Fibroblast of villous mesenchyme (primary cell): ENCODE data around the gene SNX9. TPM values are rescaled to one million over a fixed set of nuclear protein-coding genes. Genes with fewer than 3 reads are reported as not detected.
A peak's percentile ranks its signal among the peaks of the same experiment; 100 is the strongest.

Source experiments
- DNase-seq: peaks from one replicate; pipeline ENCODE4 v3.0.0-alpha.2; 2010; ENCODE audit warnings: low read depth
- H3K4me3 ChIP-seq: 2 replicates; pipeline ENCODE4 v1.5.1; 2011; ENCODE audit warnings: low read depth, mild to moderate bottlenecking, low read length
- total RNA-seq: library from RNA; depleted of rRNA; stranded (reverse); fragments of >200 nt; gene quantifications from 2 replicates; pipeline ENCODE4 v1.2.3, GENCODE V29; 2012
- TF ChIP-seq, protein P1 (sequence below): IDR thresholded peaks from 2 replicates; pipeline ENCODE4 v1.5.1; 2012; ENCODE audit warnings: low read depth, mild to moderate bottlenecking, low read length; ENCODE audit not compliant: insufficient read depth

Gene SNX9
- total RNA-seq, 1 donor: 37.6 TPM

DNA sequence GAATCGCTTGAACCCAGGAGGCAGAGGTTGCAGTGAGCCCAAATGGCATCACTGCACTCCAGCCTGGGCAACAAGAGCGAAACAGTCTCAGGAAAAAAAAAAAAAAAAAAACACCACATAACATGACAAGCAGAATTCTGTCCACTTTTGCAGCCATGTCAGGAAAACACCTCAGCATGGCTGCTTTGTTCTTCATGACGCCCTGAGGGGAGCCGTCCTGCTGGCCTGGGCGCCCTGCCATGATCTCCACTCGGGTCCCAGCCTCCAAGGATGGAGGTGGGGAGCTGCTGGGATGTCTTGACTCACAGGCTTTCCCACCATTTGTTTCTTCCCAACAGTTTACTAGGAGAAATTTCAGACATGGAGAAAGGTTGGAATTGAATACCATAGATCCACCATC lies 42.2 kb downstream of the SNX9 start:
- no peak for DNase-seq
- H3K4me3 ChIP-seq: no peak overlapping the region
- TF ChIP-seq, protein P1, sequence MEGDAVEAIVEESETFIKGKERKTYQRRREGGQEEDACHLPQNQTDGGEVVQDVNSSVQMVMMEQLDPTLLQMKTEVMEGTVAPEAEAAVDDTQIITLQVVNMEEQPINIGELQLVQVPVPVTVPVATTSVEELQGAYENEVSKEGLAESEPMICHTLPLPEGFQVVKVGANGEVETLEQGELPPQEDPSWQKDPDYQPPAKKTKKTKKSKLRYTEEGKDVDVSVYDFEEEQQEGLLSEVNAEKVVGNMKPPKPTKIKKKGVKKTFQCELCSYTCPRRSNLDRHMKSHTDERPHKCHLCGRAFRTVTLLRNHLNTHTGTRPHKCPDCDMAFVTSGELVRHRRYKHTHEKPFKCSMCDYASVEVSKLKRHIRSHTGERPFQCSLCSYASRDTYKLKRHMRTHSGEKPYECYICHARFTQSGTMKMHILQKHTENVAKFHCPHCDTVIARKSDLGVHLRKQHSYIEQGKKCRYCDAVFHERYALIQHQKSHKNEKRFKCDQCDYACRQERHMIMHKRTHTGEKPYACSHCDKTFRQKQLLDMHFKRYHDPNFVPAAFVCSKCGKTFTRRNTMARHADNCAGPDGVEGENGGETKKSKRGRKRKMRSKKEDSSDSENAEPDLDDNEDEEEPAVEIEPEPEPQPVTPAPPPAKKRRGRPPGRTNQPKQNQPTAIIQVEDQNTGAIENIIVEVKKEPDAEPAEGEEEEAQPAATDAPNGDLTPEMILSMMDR: no peak

DNA sequence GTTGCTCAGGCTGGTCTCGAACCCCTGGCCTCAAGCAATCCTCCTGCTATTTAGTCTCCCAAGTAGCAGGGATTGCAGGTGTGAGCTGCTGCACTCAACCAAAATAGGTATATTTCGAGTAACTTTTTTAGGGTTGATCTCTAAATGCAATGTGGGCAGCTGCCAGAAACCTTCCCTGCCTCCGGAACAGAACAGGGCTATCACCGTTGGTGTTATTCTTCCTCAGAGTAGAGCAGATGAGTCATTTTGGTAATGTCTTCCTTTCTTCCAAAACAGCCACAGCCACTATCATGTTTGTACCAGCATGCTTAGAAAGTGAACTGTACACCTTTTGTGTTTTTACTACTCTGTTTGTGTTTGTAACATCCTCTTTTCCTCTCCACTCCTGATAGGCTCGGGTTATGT lies 44.1 kb downstream of the SNX9 start:
- H3K4me3 ChIP-seq: no peak overlapping the region
- TF ChIP-seq, protein P1: no peak
- DNase-seq: peak; percentile 47

DNA sequence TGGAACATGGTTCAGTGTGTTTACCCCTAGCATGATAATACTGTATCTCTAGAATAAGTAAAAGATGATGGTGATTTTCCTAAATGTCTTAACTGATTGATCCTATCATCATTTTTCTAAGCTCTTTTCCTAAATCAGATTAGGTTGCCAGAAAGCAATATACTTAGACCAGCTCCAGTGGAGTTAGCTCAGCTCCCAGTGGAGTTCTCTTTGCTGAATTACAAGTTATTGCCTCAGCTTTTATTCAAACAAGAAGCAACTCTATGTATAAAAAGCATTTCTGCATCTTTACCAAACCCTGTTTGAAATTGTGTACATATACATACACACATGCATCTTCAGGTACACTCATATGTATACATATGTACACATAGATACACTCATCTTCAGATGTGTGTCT lies 44.9 kb downstream of the SNX9 start:
- DNase-seq: no peak
- TF ChIP-seq, protein P1: no peak
- no peak overlapping the region for H3K4me3 ChIP-seq

DNA sequence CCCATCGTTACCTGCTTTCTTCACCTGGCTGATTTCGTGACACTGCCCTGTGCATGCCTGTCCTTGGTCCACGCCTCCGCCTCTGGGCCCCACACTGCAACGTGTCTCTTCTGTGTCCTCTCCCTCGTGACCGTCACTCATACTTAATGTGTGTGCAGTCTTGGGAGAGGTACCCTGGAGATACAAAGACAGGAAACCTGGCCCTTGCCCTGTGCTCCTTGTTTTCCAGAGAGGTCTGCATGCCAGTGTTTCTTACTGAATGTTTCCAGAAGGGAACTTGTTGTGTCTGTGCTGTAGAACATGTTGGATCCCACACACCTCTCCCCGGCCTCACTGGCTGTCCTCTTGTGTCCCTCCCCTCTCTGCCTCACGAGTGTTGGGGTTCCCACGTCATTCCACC lies 45.8 kb downstream of the SNX9 start:
- H3K4me3 ChIP-seq: no peak overlapping the region
- DNase-seq: no peak
- TF ChIP-seq, protein P1: no peak

DNA sequence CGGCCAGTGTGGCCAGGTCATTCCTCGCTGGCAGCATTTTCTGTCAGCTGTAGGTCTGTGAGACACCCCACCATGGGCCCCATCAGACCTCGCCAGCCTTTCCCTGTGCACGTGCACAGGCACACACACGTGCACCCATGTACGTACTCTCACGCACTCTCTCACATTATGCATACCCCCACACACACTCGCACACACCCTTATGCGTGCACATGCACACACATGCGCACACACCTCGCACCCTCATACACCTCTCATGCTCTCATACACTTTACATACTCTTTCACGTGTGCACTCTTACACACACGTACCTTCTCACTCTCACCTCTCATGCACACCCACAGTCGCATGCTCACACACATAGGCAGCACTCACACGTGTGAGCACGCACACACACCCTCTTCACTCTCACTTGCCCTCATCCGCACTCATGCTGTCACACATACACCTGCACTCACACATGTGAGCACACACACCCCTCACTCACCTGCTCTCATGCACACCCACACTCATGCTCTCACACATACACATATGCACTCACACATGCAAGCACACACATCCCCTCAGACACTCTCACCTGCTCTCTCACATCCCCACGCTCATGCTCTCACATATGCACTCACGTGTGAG lies 46.7 kb downstream of the SNX9 start:
- no peak overlapping the region for H3K4me3 ChIP-seq
- no peak for DNase-seq
- TF ChIP-seq, protein P1: no peak

DNA sequence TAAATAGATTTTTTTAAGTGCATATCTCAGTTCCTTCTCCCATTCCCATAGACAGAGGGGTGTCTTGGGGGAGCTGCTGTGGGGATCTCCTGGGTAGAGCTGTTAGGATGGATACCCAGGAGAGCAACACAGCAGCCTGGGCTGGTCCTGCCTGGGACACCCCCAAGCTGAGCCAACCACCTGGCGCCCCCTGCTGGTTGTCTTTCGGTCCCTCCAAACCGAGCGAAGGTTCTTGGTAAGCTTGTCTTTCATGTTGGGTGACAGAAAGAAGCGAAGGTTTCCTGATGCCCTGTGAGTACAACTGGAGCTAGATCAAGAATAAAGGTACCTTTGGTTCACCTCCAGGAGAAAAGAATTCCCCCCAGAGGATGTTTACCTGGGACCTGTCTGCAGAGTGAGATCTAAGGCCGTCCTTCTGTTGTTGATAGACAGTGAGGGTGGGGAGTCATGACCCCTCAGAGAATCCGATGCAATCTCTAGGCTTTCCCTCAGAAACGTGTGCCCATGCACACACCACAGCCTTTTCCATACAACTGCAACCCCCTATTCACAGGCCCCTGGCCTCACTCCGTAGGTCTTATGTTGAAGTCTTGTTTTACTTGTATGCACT lies 50.8 kb downstream of the SNX9 start:
- TF ChIP-seq, protein P1: peak; percentile 90
- H3K4me3 ChIP-seq: no peak overlapping the region
- DNase-seq: peak; percentile 73
